Embryonic facial prominence (tissue), 1 donor: Measurements from ENCODE around the gene TFEC.
"Not testable (repeated sequence)": the region's sequence is repeated elsewhere in the genome, so short reads cannot be mapped to it uniquely, and the experiment has no call there.

Experiments used
- DNase-seq: peaks from one replicate; pipeline ENCODE4 v3.0.0-alpha.2; 2016; ENCODE audit errors: extremely low spot score

TFEC gene

GRCh38 chr7:116030651-116031276 lies at the start of gene TFEC:
Gene TFEC, minus strand, starts transcription at chr7:116030763. Its CDS starts 46,322 bp downstream, at chr7:115984441.
- DNase-seq = no peak

- no peak for DNase-seq
Measured at GRCh38 chr7:116075351-116076145, 45.0 kb upstream of the TFEC start.

DNA sequence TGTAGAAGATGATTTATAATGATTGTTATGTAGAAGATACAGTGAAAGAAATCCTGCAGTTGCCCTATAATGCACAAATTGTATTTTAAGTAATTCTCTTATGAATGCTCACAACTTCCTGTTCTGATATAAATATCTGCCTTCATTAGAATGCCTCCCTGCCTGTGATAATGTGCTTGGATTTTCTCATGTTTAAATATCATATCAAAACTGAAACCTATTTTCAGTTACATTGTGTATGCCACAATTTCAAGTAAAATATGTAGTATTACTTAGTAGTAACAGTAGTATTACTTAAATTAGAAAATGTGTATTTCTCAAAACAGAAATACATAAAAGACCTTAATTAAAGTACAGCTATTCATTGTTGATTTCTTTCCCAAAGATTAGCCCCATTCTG lies 41.1 kb upstream of the TFEC start:
- no peak for DNase-seq

GRCh38 chr7:116064179-116064578 lies 33.6 kb upstream of the TFEC start:
- DNase-seq = no peak

DNA sequence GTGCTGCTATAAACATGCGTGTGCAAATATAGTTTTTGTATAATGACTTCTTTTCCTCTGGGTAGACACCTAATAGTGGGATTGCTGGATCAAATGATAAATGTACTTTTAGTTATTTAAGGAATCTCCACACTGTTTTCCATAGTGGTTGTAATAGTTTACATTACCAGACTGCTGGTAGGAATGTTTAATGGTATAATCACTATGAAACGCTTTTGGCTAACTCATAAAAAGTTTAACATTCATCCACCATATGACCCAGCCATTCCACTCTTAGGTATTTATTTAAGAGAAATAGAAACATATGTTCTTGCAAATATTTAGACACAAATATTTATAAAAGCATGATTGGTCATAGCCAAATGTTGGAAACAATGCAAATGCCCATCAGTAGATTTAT lies 32.1 kb upstream of the TFEC start:
- no peak for DNase-seq

DNA sequence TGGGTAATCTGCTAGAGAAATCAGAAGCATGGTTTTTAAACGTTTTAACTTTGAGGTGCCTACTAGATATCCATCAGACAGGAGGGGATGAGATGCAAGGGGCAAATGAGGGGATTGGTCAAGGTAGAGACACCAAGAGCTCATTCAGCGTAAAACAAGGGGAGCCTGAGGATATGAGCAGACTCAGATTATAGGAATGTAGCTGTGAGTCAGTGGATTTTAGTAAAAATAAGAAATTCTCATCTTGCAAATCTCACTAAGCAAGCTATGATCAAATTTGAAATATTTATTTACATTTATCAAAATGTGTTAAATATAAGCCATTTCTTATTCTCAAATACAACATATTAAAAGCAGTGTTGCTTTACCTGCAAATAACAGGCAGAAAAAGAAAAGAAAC lies 21.4 kb upstream of the TFEC start:
- no peak for DNase-seq

DNA sequence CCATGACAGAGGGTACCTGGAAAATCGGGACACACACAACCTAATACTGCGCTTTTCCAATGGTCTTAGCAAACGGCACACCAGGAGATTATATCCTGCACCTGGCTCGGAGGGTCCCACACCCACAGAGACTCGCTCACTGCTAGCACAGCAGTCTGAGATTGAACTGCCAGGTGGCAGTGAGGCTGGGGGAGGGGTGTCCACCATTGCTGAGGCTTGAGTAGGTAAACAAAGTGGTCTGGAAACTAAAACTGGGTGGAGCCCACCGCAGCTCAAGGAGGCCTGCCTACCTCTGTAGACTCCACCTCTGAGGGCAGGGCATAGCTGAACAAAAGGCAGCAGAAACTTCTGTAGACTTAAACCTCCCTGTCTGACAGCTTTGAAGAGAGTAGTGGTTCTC lies 16.7 kb upstream of the TFEC start:
- DNase-seq = not testable (repeated sequence)

- DNase-seq = no peak
Measured at GRCh38 chr7:116045532-116045931, 15.0 kb upstream of the TFEC start.

DNA sequence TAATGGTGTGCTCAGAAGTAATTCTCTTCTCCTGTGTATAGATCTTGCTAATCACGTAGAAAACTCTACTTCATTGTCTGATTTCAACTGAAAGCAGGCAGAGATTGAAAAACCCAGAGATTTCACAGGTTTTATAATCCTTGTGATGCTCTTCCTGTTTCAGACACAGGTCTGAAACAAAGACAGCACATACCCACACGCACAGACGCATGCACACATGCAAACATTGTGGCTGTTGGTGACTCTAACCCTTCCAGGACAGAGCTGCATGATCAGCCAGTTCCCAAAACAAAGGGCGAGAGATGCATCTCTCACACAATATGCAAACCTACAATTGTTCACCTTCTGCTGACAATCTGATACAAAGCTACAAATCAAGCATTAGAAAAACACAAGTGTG lies 11.1 kb upstream of the TFEC start:
- DNase-seq = no peak

- DNase-seq = no peak
Measured at GRCh38 chr7:116037401-116037800, 6.8 kb upstream of the TFEC start.

GRCh38 chr7:116034411-116034810 lies 3.8 kb upstream of the TFEC start:
- DNase-seq = no peak

DNA sequence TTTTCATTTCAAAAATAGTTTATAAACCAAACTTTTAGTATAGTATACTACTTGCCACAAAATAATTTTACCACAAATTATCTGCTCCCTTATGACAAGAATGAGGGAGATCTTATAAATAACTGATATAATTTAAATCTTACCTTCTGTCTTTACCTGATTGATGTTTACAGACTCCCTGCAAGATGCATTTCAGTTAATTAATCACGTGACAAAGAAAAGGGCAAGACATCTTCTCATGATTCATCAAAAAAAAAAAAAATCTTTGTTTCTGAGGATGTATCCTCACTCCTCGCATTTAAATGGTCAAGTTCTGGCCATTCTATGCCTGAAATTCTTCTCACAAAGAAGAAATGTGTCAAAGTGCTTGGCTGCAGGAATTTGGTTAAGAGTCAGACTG lies 2.3 kb upstream of the TFEC start:
- no peak for DNase-seq

- no peak for DNase-seq
Measured at GRCh38 chr7:116028787-116029186, 1.8 kb downstream of the TFEC start.

DNA sequence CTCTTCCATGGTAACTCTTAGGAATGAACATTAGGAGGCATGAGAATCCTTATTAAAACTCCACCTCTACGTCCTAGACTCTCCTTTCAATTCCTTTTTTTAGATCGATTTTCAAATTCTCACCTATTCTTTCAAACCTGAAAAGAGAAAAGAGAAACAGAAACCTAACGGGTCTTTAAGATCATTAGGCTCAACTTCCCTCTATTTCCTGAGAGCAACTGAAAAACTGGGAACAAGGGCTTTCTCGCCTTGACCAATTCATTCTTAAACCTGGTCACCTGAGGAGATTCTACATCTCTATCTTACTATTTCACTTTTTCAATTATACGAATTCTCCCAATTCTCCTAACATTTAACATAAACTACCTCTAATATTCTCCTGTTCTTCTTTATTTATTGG lies 2.8 kb downstream of the TFEC start:
- DNase-seq = no peak

- no peak for DNase-seq
Measured at GRCh38 chr7:116024826-116025809, 5.4 kb downstream of the TFEC start.

DNA sequence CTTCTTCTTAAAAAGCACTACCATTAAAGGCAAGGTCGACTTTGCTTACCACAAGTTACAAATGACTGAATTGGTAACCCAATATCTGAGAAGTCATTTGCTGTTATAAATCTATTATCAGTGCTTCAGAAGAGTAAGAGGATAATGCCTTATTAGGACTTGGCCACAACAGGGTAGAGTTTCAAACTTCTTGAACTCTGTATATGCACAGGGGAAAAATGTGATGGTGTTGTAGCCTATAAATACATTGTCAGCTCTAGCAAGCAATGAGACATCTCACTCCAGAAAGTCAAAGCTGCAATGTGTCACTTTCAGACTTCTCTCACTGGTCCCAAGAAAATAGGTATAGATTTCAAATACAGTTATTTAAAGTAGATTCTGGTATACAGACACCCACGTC lies 9.3 kb downstream of the TFEC start:
- no peak for DNase-seq

DNA sequence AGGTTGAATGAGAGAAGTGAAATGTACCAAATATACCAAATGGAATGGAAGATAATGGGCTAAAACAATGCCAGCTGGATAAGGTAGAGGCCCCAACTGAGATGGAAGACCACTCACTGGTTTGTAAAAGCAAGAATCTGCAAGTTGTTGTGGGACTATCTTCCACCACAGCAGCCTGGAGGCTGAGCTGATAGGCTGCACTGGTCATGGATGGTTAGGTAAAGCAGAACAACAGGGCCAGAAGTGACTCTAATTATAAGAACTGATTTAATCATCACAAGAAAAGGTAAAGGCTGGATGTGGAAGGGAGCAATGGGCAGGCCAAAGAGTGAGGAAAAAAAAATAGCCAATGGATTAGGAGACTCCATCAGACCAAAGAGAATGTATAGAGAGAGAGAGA lies 11.8 kb downstream of the TFEC start:
- no peak for DNase-seq

DNA sequence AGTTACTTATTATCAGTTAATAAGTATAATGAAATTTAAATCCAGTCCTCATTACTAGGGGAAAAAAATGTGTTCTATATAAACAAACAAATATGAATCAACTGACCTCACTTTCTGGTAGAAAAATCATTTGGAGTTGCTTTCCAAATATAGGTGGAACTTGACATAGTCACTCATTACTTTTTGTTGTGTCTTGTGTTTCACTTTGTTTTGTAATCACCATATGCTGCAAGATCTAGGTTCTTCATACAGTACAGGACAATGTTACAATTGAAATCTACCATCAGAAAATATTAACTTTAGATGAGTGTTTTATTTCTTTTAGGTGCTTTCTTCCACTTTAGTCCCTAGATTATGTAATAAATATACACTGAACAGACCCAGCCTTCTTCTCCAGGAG lies 16.9 kb downstream of the TFEC start:
- DNase-seq = no peak

DNA sequence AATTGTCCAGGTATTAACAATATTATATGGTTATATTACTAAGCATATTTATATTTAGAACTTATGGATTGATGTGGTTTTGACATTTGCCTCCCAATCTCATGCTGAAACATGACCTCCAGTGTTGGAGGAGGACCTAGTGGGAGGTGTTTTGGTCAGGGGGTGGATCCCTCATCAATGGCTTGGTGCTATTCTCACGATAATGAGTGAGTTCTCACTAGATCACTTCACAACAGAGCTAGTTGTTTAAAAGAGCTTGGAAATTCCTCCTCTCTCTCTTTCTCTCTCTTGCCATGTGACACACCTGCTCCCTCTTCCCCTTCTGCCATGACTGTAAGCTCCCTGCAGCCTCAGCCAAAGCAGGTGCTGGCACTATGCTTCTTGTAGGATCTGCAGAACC lies 19.0 kb downstream of the TFEC start:
- no peak for DNase-seq

DNA sequence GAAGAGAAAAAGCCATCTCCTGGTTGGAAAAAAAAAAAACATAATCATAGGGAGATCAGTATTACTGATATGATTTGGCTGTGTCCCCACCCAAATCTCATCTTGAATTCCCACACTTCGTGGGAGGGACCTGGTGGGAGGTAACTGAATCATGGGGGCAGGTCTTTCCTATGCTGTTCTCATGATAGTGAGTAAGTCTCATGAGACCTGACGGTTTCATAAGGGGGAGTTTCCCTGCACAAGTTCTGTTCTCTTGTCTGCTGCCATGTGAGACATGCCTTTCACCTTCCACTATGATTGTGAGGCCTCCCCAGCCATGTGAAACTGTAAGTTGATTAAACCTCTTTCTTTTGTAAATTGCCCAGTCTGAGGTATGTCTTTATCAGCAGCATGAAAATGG lies 25.8 kb downstream of the TFEC start:
- DNase-seq = not testable (repeated sequence)

GRCh38 chr7:115997221-115997620 lies 33.3 kb downstream of the TFEC start:
- DNase-seq = no peak

DNA sequence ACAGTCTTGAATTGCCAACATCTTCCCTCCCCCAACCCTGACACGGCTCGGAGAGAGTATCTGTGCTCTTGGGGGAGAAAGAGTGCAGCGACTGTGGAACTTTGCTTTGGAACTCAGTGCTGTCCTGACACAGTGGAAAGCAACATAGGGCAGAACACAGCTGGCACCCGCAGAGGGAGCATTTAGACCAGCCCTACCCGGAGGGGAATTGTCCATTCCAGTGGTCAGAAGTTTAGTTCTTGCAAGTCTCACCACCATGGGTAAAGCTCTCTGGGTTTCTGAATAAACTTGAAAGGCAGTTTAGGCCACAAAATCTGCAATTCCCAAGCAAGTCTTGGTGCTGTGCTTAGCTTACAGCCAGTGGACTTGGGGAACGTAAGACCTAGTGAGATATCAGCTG lies 34.9 kb downstream of the TFEC start:
- DNase-seq = no peak
